Hematopoietic multipotent progenitor cell treated with erythropoietin and hydrocortisone succinate and interleukin-3 and kit ligand, for 15 days (in vitro differentiated cells): ENCODE measurements around the gene OR52A5.

Experiments used
- DNase-seq: peaks from one replicate; pipeline ENCODE4 v3.0.0-alpha.2; 2015; ENCODE audit warnings: low spot score

OR52A5 gene

GRCh38 chr11:5115339-5115738 lies 22.8 kb downstream of the OR52A5 start:
- no peak for DNase-seq

GRCh38 chr11:5107285-5107684 lies 30.9 kb downstream of the OR52A5 start:
- no peak for DNase-seq

- DNase-seq, result no peak
Measured at GRCh38 chr11:5103066-5103465, 35.1 kb downstream of the OR52A5 start.

- no peak for DNase-seq
Measured at GRCh38 chr11:5102246-5102645, 35.9 kb downstream of the OR52A5 start.

- no peak for DNase-seq
Measured at GRCh38 chr11:5096011-5096410, 42.1 kb downstream of the OR52A5 start.

- no peak for DNase-seq
Measured at GRCh38 chr11:5092821-5093585, 45.2 kb downstream of the OR52A5 start.

GRCh38 chr11:5090668-5091067 lies 47.5 kb downstream of the OR52A5 start:
- DNase-seq, result no peak

GRCh38 chr11:5088556-5088955 lies 49.6 kb downstream of the OR52A5 start:
- no peak for DNase-seq

GRCh38 chr11:5083602-5084001 lies 54.6 kb downstream of the OR52A5 start:
- DNase-seq, result no peak

- no peak for DNase-seq
Measured at GRCh38 chr11:5081405-5081804, 56.8 kb downstream of the OR52A5 start.
